ENCODE data around the gene TNFRSF18.

TNFRSF18 gene

GRCh38 chr1:1175221-1176062 lies 30.9 kb downstream of the TNFRSF18 start:
- DNase-seq: no peak

GRCh38 chr1:1173793-1174415 lies 32.5 kb downstream of the TNFRSF18 start, which contains the start of gene TTLL10:
TTLL10 (plus strand) TSS chr1:1173880; CDS start chr1:1179216, 5,336 bp downstream.
- no peak for DNase-seq

GRCh38 chr1:1173061-1173792 lies 33.2 kb downstream of the TNFRSF18 start:
- no peak for DNase-seq

- no peak for DNase-seq
These were observed 34.6 kb downstream of the TNFRSF18 start for GRCh38 chr1:1171546-1172340.

GRCh38 chr1:1171161-1171545 lies 35.2 kb downstream of the TNFRSF18 start:
- no peak for DNase-seq

- DNase-seq: no peak
These were observed 35.9 kb downstream of the TNFRSF18 start for GRCh38 chr1:1170215-1171091.

- no peak for DNase-seq
These were observed 36.8 kb downstream of the TNFRSF18 start for GRCh38 chr1:1169429-1170214.

- DNase-seq: no peak
These were observed 37.7 kb downstream of the TNFRSF18 start for GRCh38 chr1:1168451-1169411.

- no peak for DNase-seq
These were observed 38.4 kb downstream of the TNFRSF18 start for GRCh38 chr1:1167841-1168450.

- DNase-seq: no peak
These were observed 39.0 kb downstream of the TNFRSF18 start for GRCh38 chr1:1167398-1167821.

- no peak for DNase-seq
These were observed 39.6 kb downstream of the TNFRSF18 start for GRCh38 chr1:1166642-1167397.

GRCh38 chr1:1165900-1166421 lies 40.4 kb downstream of the TNFRSF18 start:
- DNase-seq: no peak

GRCh38 chr1:1165485-1165884 lies 40.9 kb downstream of the TNFRSF18 start:
- no peak for DNase-seq

GRCh38 chr1:1164701-1165451 lies 41.5 kb downstream of the TNFRSF18 start:
- DNase-seq: no peak

- DNase-seq: no peak
These were observed 42.1 kb downstream of the TNFRSF18 start for GRCh38 chr1:1164361-1164700.

GRCh38 chr1:1163538-1164070 lies 42.8 kb downstream of the TNFRSF18 start:
- DNase-seq: no peak
